Testis (tissue), 2 donors: Measurements from ENCODE around the gene OTUD3.
"Not testable (repeated sequence)": the region's sequence is repeated elsewhere in the genome, so short reads cannot be mapped to it uniquely, and the experiment has no call there.

ENCODE experiments used
- CTCF ChIP-seq, 3 experiments: fragments of 450-650 bp in 2 of 3; fragments of 200-600 bp in 1 of 3; sonication (generic) in 1 of 3; IDR thresholded peaks; one replicate each; pipeline ENCODE4 v1.5.1; 2016 to 2019; ENCODE audit warnings: antibody characterized with exemption in 3 of 3, mild to moderate bottlenecking in 2 of 3, moderate library complexity in 1 of 3
- POLR2A ChIP-seq: fragments of 450-650 bp; IDR thresholded peaks from one replicate; pipeline ENCODE4 v1.6.1; 2017; ENCODE audit warnings: antibody characterized with exemption, mild to moderate bottlenecking, moderate library complexity

GRCh38 chr1:19849307-19849706, 32.9 kb upstream of the OTUD3 start:
- TF ChIP-seq POLR2A; CTCF (IDR thresholded peaks at IDR 0.05): not testable (repeated sequence)
